ENCODE measurements around the gene PCGF1.
"Not testable (repeated sequence)": the region's sequence is repeated elsewhere in the genome, so short reads cannot be mapped to it uniquely, and the experiment has no call there.

Gene PCGF1

DNA sequence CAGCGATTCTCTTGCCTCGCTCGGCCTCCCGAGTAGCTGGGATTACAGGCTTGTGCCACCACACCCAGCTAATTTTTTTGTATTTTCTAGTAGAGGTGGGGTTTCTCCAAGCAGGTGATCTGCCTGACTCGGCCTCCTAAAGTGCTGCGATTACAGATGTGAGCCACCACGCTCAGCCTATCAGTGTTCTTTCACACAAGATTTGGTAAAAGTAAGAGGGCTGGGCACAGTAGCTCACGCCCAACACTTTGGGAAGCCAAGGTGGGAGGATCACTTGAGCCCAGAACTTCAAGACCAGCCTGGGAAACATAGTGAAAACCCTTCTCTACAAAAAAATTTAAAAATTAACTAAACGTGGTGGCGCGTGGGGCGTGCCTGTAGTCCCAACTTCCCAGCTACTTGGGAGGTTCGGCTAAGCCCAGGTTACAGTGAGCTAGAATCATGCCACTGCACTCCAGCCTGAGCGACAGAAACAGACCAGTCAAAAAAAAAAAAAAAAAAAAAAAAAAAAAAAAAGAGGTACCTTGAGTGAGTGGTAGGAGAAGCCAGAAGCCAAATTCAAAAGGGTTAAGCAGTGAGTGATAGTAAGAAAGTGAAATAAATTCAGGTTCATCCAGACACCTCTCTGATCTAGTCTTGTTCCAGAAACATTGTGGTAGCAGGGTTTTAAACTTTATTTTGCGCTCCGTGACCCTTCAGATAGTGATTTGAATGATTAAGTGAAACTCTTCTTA, 36.0 kb downstream of the PCGF1 start:
- DNase-seq, result no peak

DNA sequence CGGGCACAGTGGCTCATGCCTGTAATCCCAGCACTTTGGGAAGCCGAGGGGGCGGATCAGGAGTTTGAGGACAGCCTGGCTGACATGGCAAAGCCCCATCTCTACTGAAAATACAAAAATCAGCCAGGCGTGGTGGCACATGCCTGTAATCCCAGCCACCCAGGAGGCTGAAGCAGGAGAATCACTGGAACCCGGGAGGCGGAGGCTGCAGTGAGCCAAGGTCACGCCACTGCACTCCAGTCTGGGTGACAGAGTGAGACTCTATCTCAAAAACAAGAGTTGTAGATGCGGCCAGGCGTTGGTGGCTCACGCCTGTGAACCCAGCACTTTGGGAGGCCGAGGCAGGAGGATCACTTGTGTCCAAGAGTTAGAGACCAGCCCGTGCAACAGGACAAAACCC, 36.8 kb downstream of the PCGF1 start:
- not testable (repeated sequence) for DNase-seq

GRCh38 chr2:74464406-74464805, 43.1 kb downstream of the PCGF1 start:
- DNase-seq, result no peak

DNA sequence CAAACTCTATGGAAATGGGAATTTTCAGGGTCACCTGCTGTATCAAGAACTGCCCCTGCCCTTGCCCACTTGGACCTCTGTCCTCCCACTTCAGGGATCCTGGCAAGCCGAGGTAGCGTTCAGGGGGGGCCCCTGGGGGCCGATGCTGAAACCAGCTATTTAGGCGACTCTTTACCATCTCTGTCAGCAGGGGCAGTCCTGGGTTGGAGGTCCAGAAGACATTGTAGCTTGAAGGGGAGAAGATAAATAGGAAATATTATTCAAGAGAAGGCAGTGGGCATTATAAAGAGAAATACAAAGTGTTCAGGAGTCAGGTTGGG, 44.7 kb downstream of the PCGF1 start:
- DNase-seq, result no peak

DNA sequence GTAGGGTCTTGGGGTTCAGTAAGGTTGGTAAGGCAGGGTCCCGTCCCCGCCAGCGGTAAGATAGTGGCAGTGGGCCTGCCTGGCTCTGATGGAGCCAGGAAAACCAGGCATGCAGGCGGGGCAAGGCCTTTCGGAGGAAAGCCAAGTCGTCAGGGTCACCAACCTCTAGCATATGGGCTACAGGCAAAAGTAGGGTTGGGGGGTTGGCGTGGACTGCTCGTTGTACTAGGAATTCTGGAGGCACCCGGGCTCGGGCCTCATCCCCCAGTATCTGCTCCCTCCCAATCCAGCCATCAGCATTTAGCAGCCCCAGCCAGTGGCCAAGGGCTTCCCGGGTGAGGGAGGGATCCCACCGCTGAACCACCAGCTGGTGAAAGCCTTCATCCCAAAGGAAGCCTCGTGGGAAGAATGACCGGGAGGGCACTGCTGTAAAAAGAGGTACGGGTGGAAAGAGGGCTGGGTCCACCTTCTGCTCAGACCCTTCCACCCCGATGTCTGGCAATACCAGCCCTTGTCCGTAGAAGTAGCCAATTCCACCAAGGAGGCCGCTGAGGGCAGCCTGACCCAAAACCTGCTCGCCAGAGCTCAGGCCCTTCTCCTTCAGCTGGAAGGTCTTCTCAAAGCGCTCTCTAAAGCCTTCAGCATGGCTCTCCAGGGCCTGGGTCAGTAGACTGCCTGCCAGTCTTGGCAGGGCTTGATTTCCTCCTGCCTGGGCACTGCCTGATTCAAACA, 45.3 kb downstream of the PCGF1 start:
- no peak for DNase-seq

GRCh38 chr2:74461187-74462053, 46.1 kb downstream of the PCGF1 start:
- peak in 1 of 2 experiments; percentile 22 for DNase-seq

- DNase-seq, result not testable (repeated sequence)
Observed at GRCh38 chr2:74460187-74460586, 47.3 kb downstream of the PCGF1 start.

DNA sequence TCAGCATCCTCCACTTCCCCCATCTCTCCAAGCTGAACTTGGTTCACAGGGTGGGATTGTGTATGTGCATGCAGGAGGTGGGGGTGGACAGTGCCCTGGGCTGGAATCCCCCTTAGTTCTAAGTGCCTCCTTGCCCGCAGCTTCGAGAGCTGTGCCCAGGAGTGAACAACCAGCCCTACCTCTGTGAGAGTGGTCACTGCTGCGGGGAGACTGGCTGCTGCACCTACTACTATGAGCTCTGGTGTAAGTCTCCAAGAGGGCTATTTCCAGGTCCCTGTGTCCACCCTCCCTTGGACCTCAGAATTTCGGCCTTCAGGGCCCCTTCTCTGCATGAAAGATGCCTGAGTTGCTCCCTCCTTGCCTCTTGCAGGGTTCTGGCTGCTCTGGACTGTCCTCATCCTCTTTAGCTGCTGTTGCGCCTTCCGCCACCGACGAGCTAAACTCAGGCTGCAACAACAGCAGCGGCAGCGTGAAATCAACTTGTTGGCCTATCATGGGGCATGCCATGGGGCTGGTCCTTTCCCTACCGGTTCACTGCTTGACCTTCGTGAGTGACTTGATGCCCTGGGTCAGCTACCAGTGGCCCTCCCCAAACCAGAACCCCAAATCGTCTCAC, 47.9 kb downstream of the PCGF1 start:
- not testable (repeated sequence) for DNase-seq

- no peak for DNase-seq
Observed at GRCh38 chr2:74458938-74459363, 48.5 kb downstream of the PCGF1 start.

DNA sequence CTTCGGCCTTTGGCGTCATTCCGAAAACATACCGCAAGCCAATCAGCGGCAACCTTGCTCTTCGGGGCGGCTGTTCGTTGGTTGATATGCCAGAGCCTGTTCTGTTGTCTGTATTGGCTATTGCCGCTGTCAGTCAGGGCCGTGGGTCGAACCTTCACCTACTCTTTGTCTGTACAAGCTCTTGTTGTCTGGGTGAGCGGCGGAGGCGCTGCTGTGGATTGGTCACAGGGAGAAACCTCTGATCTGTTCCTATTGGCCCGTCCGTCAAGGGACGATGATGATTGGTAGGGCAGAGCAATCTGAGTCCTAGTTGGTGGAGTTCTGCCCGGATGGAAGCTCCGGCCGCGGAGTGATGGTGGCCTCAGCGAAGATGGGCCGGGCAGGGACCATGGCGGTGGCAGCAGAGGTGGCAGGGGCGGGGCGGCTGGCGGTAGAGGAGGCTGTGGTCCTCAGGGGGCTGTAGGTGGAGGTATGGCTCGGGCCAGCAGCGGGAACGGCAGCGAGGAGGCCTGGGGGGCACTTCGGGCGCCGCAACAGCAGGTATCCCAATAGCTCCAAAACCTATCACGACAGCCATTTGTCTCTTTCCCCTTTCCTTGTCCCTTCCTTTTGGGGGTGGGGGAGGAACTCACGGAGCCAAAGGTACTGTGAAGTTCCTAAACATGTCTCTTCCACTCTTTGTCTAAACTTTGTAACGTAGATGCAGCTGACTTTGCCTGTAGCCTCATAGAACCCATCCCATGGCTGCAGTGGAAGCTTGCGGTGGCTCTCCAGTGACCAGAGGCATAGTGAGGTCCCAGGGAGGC, 49.2 kb downstream of the PCGF1 start, which contains the start of gene WBP1:
Gene WBP1, plus strand, starts transcription at position 307 of the 806 bp plus-strand sequence. Its CDS starts 165 bp downstream, at position 472.
- DNase-seq, result peak; percentile 99 to 100

GRCh38 chr2:74457549-74458131, 49.9 kb downstream of the PCGF1 start:
- peak; percentile 56 to 84 for DNase-seq

DNA sequence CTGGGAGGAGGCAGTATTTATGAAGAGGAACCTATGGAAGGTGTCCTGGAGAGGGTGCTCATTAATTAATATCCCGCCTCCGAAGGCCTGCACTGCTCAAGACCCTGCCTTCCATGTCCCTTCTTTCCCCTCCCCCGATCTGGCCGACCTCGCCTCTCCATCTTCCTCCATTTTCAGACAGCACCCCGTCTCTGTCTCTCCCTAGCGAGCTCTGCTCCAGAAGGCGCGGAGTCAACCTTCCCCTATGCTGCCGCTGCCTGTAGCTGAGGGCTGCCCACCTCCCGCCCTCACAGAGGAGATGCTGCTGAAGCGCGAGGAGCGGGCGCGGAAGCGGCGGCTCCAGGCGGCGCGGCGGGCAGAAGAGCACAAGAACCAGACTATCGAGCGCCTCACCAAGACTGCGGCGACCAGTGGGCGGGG, 50.4 kb downstream of the PCGF1 start:
- DNase-seq, result peak; percentile 56 to 84

All from NCI-H526 (cell line).